ENCODE results near the gene ZNF292. TPM values are rescaled to one million over a fixed set of nuclear protein-coding genes. Genes with fewer than 3 reads are reported as not detected.

ZNF292 gene
- 10 to 100 TPM; 18.5 to 22.4 (median 19.0) TPM for total RNA-seq (2021; fragmentation: NEBNext Ultra II Directional; extraction: Animal tissue kit (Norgen Biotek cat#: 25700))
- long read RNA-seq, full-length matches to known transcripts: 1 of 11 reads
- long read RNA-seq, partial matches to known transcripts: 3 of 11 reads
- long read RNA-seq, other reads (novel, unspliced or antisense): 7 of 11 reads

- TF ChIP-seq CTCF (IDR thresholded peaks at IDR 0.05): peak; percentile 20; the same call in 1 of the 2 replicates
- Mint-ChIP-seq H3K9me3 (no peaks in the 10 kb centered on the region), H3K27ac (peak within 1 kb of the TSS; percentile 98), H3K4me3 (peak within 1 kb of the TSS; percentile 98), H3K36me3 (ENCODE audit: low read depth) (peaks cover 7% of the 10 kb centered on the region; the same call in 1 of the 2 replicates), H3K27me3 (ENCODE audit: insufficient read depth) (peaks cover 2% of the 10 kb centered on the region; the same call in 1 of the 2 replicates), H3K4me1 (ENCODE audit: low read depth) (peaks cover 48% of the 10 kb centered on the region)
- peak; percentile 96 for DNase-seq
These were observed at the start of gene ZNF292 for GRCh38 chr6:87154993-87155841. ZNF292 (plus strand) TSS chr6:87155565; CDS start chr6:87155592, 27 bp downstream.

GRCh38 chr6:87105823-87106222 lies 49.5 kb upstream of the ZNF292 start:
- Mint-ChIP-seq H3K9me3 (peaks cover 4% of the 10 kb centered on the region; the same call in 1 of the 2 replicates), H3K4me1 (ENCODE audit: low read depth) (peaks cover 19% of the 10 kb centered on the region), H3K27me3 (ENCODE audit: insufficient read depth) (no peaks in the 10 kb centered on the region), H3K4me3 (no peak overlapping the region), H3K27ac (no peak overlapping the region), H3K36me3 (ENCODE audit: low read depth) (peaks cover 10% of the 10 kb centered on the region)
- no peak for TF ChIP-seq CTCF (IDR thresholded peaks at IDR 0.05)
- peak; percentile 74 for DNase-seq

- Mint-ChIP-seq H3K27ac (no peak overlapping the region), H3K4me3 (no peak overlapping the region), H3K36me3 (ENCODE audit: low read depth) (peaks cover 10% of the 10 kb centered on the region), H3K9me3 (peaks cover 4% of the 10 kb centered on the region; the same call in 1 of the 2 replicates), H3K4me1 (ENCODE audit: low read depth) (peaks cover 6% of the 10 kb centered on the region), H3K27me3 (ENCODE audit: insufficient read depth) (no peaks in the 10 kb centered on the region)
- TF ChIP-seq CTCF (IDR thresholded peaks at IDR 0.05): no peak
- no peak for DNase-seq
These were observed 44.7 kb upstream of the ZNF292 start for GRCh38 chr6:87110636-87111035.

- no peak for DNase-seq
- Mint-ChIP-seq H3K4me3 (no peak overlapping the region), H3K36me3 (ENCODE audit: low read depth) (no peaks in the 10 kb centered on the region), H3K27ac (no peak overlapping the region), H3K4me1 (ENCODE audit: low read depth) (peaks cover 18% of the 10 kb centered on the region), H3K9me3 (no peaks in the 10 kb centered on the region), H3K27me3 (ENCODE audit: insufficient read depth) (no peaks in the 10 kb centered on the region)
- TF ChIP-seq CTCF (IDR thresholded peaks at IDR 0.05): no peak
These were observed 39.8 kb upstream of the ZNF292 start for GRCh38 chr6:87115402-87116135.

- TF ChIP-seq CTCF (IDR thresholded peaks at IDR 0.05): no peak
- Mint-ChIP-seq H3K9me3 (no peaks in the 10 kb centered on the region), H3K27ac (no peak overlapping the region), H3K4me3 (no peak overlapping the region), H3K27me3 (ENCODE audit: insufficient read depth) (no peaks in the 10 kb centered on the region), H3K4me1 (ENCODE audit: low read depth) (peaks cover 15% of the 10 kb centered on the region), H3K36me3 (ENCODE audit: low read depth) (no peaks in the 10 kb centered on the region)
- no peak for DNase-seq
These were observed 38.4 kb upstream of the ZNF292 start for GRCh38 chr6:87116922-87117321.
